ENCODE data around the gene C1S.

Gene C1S

GRCh38 chr12:7091660-7092228 is 31.2 kb downstream of the C1S start:
- no peak overlapping the region for H3K27ac ChIP-seq

GRCh38 chr12:7092229-7092985 is 31.9 kb downstream of the C1S start, which contains the start of gene C1R:
Gene C1R (minus strand): TSS chr12:7092445. CDS start chr12:7092388, 57 bp downstream.
- no peak within 1 kb of the TSS for H3K27ac ChIP-seq
- TF ChIP-seq CTCF (IDR thresholded peaks at IDR 0.05), result peak; percentile 97
- TF ChIP-seq ZFX (IDR thresholded peaks at IDR 0.05; ENCODE audit: borderline replicate concordance), result no peak

More at GRCh38 chr12:7091660-7092228, 31.2 kb downstream of the C1S start:
- TF ChIP-seq ZFX (IDR thresholded peaks at IDR 0.05; ENCODE audit: borderline replicate concordance) (no peak), CTCF (IDR thresholded peaks at IDR 0.05) (no peak)

- TF ChIP-seq ZFX (IDR thresholded peaks at IDR 0.05; ENCODE audit: borderline replicate concordance), result no peak
- no peak for TF ChIP-seq CTCF (IDR thresholded peaks at IDR 0.05)
- no peak overlapping the region for H3K27ac ChIP-seq
These were observed 32.5 kb downstream of the C1S start for GRCh38 chr12:7092986-7093460.

GRCh38 chr12:7093486-7093885 is 33.0 kb downstream of the C1S start:
- no peak for TF ChIP-seq CTCF (IDR thresholded peaks at IDR 0.05)
- TF ChIP-seq ZFX (IDR thresholded peaks at IDR 0.05; ENCODE audit: borderline replicate concordance), result no peak
- no peak overlapping the region for H3K27ac ChIP-seq

- no peak for TF ChIP-seq ZFX (IDR thresholded peaks at IDR 0.05; ENCODE audit: borderline replicate concordance)
- no peak for TF ChIP-seq CTCF (IDR thresholded peaks at IDR 0.05)
- H3K27ac ChIP-seq, result no peak overlapping the region
These were observed 33.4 kb downstream of the C1S start for GRCh38 chr12:7093892-7094291.

- TF ChIP-seq CTCF (IDR thresholded peaks at IDR 0.05), result no peak
- TF ChIP-seq ZFX (IDR thresholded peaks at IDR 0.05; ENCODE audit: borderline replicate concordance), result no peak
- H3K27ac ChIP-seq, result no peak overlapping the region
These were observed 35.8 kb downstream of the C1S start for GRCh38 chr12:7096006-7096932.

Data from 22Rv1 (cell line).